H1 (cell line): ENCODE results near the gene CACNG4.

Experiments used
- MAFK ChIP-seq: IDR thresholded peaks from 2 replicates; pipeline ENCODE4 v1.6.1; 2012; ENCODE audit warnings: low read depth, mild to moderate bottlenecking, improper control_type of control experiment, low read length
- POLR2AphosphoS5 ChIP-seq: IDR thresholded peaks from 2 replicates; pipeline ENCODE4 v1.6.1; 2011; ENCODE audit warnings: low read depth, low read length

GRCh38 chr17:67032382-67032781, 67.9 kb downstream of the CACNG4 start:
- TF ChIP-seq MAFK, result no peak
- no peak for TF ChIP-seq POLR2AphosphoS5
